NCI-H345 treated with DMSO at 0.1 percent for 48 hours (cell line): ENCODE data around the gene SLC39A11.

ENCODE experiments used
- DNase-seq: peaks from one replicate; lab custom pipeline; 2025; ENCODE audit not compliant: unreplicated experiment; lab: John Stamatoyannopoulos, UW

Gene SLC39A11

DNA sequence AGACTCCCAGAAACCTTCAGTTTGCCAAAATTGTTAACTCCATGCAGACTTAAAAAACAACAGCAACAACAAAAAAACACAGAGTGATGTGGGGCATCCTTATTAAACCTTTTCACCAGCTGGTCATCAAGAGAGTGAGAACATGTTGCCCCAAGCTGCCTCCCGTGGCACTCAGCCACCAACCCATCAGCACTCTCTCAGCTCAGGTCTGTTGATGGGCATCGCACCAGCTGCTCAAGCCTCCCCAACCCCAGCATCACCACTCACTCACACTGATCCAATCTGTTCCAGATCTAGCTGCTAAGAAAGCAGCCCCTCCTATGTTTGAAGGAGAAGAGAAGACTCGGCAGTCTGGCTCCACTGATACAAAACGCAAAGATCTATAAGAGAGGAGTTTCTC, 46.8 kb downstream of the SLC39A11 start:
- no peak for DNase-seq

DNA sequence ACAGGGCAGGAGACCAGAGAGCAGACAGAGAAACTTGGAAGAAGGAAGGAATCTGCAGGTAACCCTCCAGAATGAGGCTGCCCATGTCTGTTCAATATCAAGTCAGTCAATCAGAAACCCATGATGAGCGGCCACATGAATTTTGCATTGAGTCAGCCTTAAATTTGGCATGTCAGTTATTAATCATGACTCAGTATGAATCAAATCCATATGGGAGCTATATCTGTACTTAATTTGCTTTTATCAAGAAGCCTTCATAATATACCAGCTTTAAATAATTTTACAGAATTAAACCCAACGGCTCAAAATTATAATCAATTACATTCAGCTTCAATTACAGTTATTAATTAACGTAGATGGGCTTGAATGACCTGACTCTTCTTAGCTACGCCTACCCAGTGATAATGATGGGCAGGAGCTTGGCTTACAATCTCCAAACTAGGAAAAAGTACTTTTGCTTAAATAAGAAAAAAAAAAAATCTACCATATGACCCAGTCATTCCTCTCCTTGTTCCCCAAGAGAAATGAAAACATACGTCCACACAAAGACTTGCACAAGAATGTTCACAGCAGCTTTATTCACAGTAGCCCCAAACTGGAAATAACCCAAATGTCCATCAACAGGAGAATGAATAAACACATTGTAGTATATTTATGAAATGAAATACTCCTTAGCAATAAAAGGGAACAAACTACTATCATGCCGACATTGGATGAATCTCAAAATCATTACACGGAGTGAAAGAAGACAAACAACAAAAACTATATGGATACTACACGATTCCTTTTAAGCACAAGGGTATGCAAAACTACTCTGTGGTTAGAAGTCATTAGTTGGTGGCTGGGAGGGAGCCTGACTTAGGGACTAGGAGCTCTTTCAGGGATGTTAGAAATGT, 48.6 kb downstream of the SLC39A11 start:
- no peak for DNase-seq

DNA sequence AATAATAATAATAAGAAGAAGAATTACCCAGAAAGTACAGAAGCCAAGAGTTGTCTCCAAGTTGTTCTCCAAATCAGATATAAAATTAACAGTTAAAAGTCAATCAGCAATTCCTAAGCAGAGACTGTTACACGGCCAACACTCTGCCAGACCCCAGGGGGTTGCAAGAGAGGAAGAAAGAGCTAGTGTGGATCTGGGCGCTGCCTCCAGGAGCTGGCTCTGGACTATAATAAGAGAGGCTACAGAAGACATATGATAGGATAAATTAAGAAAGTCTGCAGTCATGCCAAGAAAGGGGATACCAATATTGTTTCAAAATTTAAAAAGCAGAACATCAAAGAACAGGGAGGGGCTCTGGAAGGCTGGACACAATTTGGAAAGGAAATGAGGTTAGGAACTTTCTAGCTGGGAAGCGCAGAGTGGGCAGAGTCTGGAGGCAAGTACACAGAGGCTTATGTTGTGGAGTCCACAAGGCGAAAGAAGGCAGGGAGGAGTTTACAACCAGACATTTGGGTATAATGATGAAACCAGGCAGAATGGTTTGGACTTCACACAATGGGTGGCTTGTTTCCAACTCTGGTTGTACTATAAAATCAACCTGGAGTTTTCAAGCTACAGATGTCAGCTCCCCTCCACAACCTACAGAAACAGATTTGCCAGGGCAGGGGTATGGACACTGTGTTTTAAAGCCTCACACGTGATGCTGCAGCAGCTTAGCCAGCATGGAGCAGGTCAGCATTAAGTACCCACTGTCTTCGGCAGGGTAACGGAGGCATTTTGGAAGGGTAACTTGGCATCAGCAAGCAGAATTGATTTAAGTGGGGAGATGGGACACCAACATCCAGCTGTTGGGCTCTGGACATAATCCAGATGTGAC, 49.4 kb downstream of the SLC39A11 start:
- no peak for DNase-seq

DNA sequence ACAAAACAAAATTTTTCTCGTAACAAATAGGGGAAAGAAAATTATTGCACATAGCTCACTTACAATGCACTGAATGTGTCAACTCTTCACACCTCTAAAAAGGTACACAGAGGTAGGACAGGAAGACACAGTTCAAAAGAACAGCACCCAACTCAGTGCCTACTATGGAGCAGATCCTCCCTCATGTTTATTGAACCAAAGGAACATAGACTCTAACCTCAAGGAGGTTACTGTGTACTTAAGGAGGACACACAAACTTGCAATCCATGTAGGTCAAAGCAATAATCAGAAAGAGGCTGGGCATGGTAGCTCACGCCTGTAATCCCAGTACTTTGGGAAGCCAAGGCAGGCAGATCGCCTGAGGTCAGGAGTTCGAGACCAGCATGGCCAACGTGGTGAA, 50.3 kb downstream of the SLC39A11 start:
- no peak for DNase-seq

DNA sequence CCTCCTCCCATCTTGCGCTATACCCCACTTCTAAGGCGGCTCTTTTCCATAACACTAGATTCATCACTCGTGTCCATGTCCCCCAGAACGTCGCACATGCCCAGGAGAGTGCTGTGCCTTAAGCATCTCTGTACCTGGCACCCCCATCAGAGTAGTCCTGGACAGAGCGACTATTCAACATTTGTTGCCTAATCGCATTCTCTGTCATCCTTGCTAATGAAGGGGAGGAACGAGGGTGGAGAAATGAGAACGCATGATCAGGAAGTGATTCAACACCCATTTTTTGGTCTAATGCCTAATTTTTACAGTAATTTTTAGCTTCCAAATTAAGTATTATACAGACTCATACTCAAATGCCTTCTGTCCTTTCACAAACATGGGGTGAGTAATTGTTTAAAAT, 53.2 kb downstream of the SLC39A11 start:
- DNase-seq = no peak

DNA sequence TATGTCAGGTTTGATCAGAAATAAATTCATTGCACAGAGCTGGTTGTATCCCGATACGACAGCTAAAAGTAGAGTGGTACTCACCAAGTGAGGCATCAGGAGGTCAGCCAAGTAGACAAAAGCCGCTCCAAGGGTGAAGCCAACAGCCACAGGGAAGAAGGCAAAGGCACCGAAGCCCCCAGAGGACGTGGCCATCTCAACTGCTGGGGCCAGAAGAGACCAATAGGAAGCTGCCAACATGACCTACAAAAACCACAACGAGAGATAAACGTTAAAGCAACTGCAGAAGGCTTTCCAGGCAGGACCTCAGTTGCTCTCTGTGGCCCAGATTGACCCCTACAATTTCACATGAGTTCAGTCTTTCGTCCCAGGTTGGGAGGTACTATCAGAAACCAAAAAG, 61.0 kb downstream of the SLC39A11 start:
- no peak for DNase-seq

DNA sequence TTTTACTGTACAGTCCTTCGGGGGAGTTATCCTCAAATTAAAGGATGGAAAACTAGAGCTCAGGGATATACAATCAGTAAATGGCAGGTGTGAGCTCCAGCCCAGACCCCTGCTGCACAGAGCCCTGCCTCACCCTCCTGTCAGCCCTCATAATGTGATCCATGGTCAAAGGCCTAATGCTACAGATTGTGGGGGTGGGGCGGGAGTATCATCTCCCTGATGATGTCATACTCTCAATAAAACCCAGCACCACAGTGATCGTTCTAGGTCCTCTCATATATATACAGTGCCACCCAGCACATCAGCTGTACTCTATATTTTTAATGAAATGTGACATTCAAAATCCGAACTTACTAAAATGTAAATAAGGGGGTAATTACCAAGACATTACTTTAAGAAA, 61.5 kb downstream of the SLC39A11 start:
- no peak for DNase-seq

DNA sequence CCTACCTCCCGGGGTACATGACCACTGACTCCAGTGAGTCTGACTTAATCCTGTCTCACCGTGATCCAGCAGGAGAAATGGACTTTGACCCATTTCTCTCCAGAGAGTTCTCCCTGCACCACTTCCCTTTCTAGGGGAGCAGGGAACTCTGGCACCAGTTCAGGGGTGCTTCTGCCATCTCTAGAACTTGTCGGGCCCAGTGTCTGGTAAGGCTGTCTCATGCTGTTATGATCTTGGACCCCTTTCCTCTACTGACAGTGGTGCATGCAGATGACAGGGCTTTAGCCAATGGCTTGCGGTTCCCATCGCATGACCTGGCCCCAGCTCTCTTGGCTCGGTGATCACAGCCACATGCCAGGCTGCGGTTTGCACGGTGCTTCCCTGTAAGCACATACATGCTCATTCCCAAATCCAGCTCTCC, 62.0 kb downstream of the SLC39A11 start:
- no peak for DNase-seq

DNA sequence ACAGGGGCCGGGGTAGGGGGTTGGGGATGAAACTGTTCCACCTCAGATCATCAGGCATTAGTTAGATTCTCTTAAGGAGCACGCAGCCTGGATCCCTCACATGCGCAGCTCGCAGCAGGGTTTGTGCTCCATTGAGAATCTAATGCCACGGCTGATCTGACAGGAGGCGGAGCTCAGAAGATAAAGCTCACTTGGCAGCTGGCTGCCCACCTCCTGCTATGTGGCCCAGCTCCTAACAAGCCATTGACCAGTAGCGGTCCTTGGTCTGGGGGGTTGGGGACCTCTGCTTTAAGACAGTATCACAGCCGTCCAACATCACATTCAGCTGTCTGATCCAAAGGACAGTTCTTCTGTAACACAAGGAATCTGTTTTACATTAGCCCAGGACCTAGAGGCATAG, 62.5 kb downstream of the SLC39A11 start:
- DNase-seq = no peak

DNA sequence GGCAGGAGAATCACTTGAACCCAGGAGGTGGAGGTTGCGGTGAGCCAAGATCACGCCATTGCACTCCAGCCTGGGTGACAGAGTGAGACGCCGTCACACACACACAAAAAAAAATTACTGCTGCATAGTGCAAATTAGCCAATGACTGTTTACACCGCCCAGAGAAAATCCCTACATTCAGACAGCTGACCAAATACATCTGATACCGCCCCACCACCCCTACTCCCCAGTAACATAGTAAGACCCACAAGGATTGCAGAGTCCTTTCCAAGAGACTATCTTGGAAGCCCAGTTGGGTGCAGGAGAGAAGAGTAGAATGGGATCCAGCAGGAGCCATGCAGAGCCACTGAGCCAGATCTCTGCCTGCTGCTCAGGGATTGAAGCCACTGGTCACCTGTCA, 63.5 kb downstream of the SLC39A11 start:
- DNase-seq = no peak

DNA sequence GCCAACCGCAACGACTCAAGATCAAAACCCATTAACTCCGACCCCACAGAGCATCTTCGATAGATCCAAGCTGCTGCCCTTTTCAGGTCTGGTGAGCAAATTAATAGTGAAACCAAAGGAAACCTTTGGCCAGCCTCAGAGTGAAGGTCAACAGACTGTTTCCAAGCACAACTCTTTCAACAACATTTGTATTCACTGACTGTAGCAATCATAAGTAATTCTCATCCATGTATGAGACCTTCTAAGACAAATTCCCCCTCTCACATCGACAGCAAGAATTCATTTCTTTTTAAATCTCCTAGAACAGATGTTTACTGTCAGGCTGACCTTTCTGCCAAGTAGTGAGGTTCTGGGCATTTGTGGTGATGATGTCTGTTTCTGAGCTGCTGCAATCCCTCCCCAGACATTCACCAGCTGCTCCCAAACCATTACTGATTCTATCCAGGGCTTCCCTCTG, 64.2 kb downstream of the SLC39A11 start:
- DNase-seq = no peak

DNA sequence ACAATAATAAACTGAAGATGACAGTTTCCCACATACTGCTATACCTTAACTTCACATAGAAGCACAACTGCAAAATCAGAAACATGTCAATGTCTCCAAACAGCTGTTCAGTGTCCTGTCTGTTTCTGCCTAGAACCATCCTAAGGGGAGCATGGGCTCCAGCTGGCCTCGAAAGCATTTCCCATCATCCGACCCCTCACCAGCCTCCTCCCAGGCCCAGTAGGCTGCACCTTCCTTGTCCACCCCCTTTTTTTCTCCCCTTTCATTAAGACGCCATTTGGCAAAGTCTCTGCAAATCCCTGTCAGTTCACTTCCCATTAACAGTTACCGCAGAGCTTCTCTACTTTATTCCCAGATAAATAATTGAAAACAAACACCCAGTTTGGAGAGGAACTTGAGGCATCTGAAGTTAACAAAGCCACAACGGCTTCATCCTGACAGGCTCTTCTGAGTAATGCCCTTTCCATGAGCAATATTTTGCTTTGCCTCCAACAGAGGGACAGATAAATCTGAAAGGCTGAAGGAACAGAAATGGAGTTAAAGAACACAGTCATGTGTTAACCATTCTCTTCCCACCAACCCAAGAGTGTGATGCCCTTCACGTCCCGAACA, 65.3 kb downstream of the SLC39A11 start:
- DNase-seq = no peak

DNA sequence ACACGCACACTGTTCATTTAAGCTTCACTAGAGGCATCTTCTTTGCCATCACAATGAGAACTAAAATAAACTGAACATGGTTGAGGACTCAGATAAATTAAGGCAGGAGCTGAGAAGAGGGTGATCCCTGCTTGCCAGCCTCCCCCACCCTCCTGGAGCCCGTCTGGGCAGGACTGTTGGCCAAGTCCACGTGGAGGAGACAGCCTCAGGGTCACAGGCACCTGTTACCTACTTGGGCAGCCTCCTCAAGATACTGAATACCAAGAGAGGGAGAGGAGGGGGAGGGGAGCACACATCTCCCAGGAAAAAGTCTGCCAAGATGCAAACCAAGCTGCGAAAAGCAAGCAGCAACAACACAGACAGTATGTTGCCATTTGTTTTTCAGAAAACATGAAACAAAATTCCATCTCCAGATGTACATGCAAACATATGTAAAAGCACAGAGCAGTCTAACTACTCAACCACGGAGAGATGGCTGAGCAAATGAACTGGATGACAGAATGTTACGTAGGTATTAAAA, 67.4 kb downstream of the SLC39A11 start:
- DNase-seq = no peak

DNA sequence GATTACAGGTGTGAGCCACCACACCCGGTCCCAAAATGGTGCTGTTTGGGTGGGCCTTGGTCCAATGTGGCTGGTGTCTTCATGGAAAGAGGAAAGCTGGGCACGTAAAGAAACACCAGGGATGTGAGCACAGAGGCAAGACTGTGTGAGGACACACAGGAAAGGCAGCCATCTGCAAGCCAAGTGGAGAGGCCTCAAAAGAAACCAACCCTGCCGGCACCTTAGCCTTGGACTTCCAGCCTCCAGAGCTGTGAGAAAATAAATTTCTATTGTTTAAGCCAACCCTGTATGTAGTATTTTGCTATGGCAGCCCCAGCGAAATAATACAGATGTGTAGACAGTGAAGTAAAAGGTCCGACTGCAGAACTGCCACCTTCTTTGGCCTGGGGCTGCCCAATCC, 68.7 kb downstream of the SLC39A11 start:
- no peak for DNase-seq

DNA sequence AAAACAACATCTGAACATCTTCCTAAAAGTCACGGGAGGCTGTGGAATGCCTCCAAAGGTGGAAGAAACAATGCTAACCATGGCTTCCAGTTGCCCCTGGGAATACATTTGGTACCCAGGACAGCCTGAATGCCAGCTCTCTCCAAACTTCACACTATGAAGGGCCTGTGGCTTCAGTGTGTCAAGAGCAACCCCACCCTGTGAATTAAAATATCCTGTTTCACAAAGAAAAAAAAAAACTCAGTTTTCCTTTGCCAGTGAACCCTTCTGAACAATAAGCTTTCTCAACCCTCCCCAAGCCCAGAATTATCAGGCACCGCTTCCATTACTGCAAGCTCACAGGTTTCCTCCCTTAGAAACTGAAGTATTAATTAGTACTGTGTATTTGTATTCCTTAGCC, 69.8 kb downstream of the SLC39A11 start:
- no peak for DNase-seq

DNA sequence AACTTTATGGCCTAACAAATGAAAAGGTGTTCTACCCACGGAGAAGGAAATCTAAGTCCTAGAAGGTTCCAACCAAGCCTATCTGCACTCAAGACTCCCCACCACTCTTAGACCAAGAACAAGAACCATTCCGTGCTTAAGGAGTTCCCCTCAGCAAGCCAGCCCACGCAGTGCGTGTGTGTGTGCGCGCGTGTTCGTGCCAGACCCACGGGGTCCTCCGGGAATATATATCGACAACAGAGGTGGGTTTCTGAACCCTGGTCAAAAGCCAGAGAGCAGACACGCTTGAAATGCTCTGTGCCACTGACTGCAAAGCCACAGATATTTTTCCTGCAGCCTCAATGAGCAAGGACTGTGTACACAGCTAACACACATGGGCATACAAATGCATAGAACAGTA, 70.7 kb downstream of the SLC39A11 start:
- DNase-seq = no peak

DNA sequence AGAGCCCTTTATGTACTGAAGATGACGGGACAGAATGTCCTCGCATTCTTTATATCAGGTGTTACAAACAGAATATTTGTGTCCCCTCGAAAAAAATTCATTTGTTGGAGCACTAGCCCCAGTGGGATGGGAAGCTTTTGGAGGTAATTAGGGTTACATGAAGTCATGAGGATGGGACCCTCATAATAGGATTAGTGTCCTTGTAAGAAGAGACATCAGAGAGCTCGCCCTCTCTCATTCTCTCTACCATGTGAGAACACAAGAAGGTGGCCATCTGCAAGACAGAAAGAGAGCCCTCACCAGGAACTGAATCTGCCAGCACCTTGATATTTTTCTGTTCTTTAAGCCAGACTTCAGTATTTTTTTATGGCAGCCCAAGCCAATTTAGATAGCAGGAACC, 72.4 kb downstream of the SLC39A11 start:
- no peak for DNase-seq

DNA sequence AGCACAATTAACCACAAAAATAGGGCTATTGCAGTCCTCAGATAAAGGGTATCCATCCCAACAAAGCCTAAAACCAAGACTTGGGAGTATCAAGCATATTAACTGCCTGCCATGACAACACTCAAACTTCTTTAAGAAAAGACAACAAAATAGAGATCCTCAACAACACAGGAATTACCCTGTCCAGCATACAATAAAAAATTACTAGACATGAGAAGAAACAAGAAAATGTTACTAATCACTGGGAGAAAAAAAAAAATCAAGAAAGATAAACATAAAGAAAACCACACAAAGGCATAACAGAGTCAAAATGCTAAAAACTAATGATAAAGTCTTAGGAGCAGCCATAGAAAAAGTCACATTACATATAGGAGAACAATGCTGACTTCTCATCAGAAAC, 73.9 kb downstream of the SLC39A11 start:
- DNase-seq = no peak

DNA sequence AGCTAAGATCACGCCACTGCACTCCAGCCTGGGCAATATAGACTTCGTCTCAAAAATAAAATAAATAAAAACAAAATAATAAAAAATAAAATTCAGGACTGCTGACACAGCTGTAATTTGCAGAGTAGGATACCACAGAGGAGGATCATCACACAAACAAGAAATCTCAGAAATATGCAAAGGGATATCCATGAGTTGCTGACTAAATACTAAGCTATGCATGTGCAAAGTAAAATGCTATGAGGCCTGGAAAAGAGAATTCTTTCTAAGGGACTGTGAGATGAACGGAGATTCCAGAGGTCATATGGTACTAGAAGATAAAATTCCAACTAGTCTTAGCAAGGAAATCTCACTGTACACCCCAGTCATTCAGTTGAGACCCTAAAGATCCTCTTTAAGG, 74.8 kb downstream of the SLC39A11 start:
- no peak for DNase-seq

DNA sequence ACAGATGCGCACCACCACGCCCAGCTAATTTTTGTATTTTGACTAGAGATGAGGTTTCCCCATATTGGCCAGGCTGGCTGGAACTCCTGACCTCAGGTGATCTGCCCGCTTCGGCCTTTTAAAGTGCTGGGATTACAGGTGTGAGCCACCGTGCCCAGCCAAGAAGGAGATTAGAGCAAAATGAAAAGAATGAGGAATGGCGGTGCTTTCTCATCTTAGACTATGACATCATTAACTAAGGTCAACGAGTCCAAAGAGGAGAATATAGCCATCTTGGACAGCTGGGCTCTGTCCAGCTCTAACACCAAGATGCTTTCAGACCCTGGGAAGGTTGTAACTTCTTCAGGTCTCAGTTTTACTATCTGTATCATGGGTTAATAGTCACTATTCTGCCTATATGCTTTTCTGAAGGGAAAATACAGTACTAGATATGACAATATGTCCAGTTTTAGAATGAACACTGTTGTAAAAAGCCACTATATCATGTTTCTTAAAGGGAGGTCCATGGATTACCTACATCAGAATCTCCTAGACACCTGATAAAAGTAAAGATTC, 76.7 kb downstream of the SLC39A11 start:
- DNase-seq = no peak
